Esophagus squamous epithelium (tissue), 5 donors: ENCODE data around the gene DENND4A. TPM values are rescaled to one million over a fixed set of nuclear protein-coding genes. Genes with fewer than 3 reads are reported as not detected.
A peak's percentile ranks its signal among the peaks of the same experiment; 100 is the strongest.

Experiments used
- DNase-seq: peaks from one replicate; lab custom pipeline; 2025; lab: John Stamatoyannopoulos, UW
- H3K27ac ChIP-seq, 4 donors: fragments of 200-600 bp; sonication (generic); one replicate each; pipeline ENCODE4 v1.5.1; 2016 to 2019; ENCODE audit warnings: mild to moderate bottlenecking in 1 of 4
- H3K27me3 ChIP-seq, 4 donors: fragments of 200-600 bp; sonication (generic); 1 replicate in 3 of 4; 2 replicates in 1 of 4; pipeline versions ENCODE4 v1.5.1 to v1.6.0; 2017 to 2021; ENCODE audit warnings: antibody characterized with exemption in 1 of 4
- H3K36me3 ChIP-seq, 3 donors: fragments of 200-600 bp; sonication (generic); one replicate each; pipeline ENCODE4 v1.5.1; 2016 to 2019
- H3K4me1 ChIP-seq, 3 donors: fragments of 200-600 bp; sonication (generic); one replicate each; pipeline ENCODE4 v1.5.1; 2017 to 2019
- H3K4me3 ChIP-seq, 4 donors: fragments of 200-600 bp; sonication (generic); 1 replicate in 3 of 4; 2 replicates in 1 of 4; pipeline ENCODE4 v1.5.1; 2016 to 2019; ENCODE audit warnings: mild to moderate bottlenecking in 2 of 4, moderate library complexity in 1 of 4
- H3K9me3 ChIP-seq, 3 donors: fragments of 200-600 bp; sonication (generic); one replicate each; pipeline ENCODE4 v1.5.1; 2016 to 2019
- POLR2A ChIP-seq, 4 donors: fragments of 450-650 bp; IDR thresholded peaks; one replicate each; pipeline ENCODE4 v1.6.1; 2017; ENCODE audit warnings: antibody characterized with exemption in 4 of 4, mild to moderate bottlenecking in 4 of 4, moderate library complexity in 3 of 4
- WGBS, 2 donors: methylation state at CpG; one replicate each; pipeline ENCODE4 v1.1.5; 2018; 5-methylcytosine and 5-hydroxymethylcytosine counted together
- intact Hi-C: fragments of 100-400 bp; cut with DNase I; formaldehyde crosslinking; loops from one replicate; pipeline ENCODE4 v1.15.0; 2022
- total RNA-seq, 4 donors: library from RNA; depleted of rRNA; stranded (reverse); fragments of >200 nt; gene quantifications; one replicate each; pipeline ENCODE4 v1.1.0, GENCODE V29; 2016
- TF ChIP-seq, protein P1 (sequence below), 6 experiments: fragments of 450-650 bp in 4 of 6; fragments of 200-600 bp in 2 of 6; sonication (generic) in 2 of 6; IDR thresholded peaks; one replicate each; pipeline ENCODE4 v1.5.1; 2016 to 2019; ENCODE audit warnings: antibody characterized with exemption in 6 of 6, mild to moderate bottlenecking in 4 of 6, moderate library complexity in 4 of 6
- donor health status: DM: yes; HTN: yes; CAD: no.

Gene DENND4A
- total RNA-seq, 4 donors from 2014 or later: 5.9 to 22.3 (median 10.9) TPM

DNA sequence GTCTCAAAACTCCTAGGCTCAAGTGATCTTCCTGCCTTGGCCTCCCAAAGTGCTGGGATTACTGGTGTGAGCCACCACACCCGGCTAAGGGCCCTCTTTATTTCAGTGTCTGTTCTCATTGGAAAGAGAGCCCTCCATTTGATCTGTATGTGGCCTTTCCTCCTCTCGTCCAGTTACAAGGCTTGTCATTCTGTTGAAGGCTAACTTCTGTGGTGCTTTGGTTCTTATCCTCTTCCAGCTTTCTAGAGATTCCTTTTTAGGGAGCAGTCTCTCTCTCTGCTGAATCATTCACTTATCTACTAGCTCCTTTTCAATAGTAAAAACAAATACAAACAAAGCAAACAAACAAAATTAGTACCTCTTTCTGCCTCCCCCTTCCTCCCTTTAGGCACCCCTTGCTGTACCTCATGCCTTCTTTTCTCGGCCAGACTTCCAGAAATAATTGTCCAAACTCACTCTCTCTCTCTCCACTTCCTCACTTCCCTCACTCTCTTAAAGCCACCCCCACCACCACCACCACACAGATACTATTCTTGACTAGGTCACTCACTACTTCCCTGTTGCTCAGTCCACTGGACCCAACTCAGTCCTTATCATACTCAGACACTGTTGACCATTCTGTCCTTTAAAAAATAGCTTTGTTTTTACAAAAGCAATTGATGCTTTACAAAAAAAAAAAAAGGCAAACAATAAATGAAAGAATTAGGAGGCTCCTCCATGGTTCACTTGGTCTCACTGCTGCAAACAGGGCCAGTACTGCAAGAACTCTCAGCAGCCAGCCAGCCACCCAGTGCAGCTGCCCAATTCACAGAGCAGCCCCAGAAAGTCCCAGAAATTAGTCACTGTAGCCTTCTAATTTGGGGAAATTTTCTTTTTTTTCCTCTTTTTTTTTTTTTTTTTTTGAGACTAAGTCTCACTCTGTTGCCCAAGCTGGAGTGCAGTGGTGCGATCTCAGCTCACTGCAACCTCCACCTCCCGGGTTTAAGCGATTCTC lies 45.5 kb upstream of the DENND4A start:
- H3K4me1 ChIP-seq: peaks cover 6 to 31% (median 16%) of the 10 kb centered on the region in 3 donors
- intact Hi-C loops: no loop called here
- no peak for TF ChIP-seq POLR2A (IDR thresholded peaks at IDR 0.05)
- TF ChIP-seq, protein P1, sequence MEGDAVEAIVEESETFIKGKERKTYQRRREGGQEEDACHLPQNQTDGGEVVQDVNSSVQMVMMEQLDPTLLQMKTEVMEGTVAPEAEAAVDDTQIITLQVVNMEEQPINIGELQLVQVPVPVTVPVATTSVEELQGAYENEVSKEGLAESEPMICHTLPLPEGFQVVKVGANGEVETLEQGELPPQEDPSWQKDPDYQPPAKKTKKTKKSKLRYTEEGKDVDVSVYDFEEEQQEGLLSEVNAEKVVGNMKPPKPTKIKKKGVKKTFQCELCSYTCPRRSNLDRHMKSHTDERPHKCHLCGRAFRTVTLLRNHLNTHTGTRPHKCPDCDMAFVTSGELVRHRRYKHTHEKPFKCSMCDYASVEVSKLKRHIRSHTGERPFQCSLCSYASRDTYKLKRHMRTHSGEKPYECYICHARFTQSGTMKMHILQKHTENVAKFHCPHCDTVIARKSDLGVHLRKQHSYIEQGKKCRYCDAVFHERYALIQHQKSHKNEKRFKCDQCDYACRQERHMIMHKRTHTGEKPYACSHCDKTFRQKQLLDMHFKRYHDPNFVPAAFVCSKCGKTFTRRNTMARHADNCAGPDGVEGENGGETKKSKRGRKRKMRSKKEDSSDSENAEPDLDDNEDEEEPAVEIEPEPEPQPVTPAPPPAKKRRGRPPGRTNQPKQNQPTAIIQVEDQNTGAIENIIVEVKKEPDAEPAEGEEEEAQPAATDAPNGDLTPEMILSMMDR (IDR thresholded peaks at IDR 0.05): no peak
- no peaks in the 10 kb centered on the region for H3K9me3 ChIP-seq
- no peak overlapping the region for H3K4me3 ChIP-seq
- DNase-seq: no peak
- H3K27me3 ChIP-seq: no peaks in the 10 kb centered on the region
- no peak overlapping the region for H3K27ac ChIP-seq
- 73 to 80% methylated on average over 4 to 6 of the region's 6 CpGs for WGBS, 2 donors
- H3K36me3 ChIP-seq: no peaks in the 10 kb centered on the region

DNA sequence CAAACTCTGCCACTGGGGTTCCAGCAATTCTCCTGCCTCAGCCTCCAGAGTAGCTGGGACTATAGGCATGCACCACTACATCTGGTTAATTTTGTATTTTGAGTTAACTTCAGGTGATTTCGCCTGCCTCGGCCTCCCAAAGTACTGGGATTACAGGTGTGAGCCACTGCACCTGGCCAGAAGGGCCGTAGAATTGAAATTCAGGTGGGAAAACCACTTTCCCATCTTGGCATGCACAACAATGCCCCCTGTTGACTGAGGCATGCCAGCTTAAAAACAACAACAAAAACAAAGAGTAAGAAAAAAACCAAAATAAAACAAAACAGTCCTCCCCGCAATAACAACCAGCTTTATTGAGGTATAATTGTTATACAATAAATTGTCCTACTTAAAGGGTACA lies 44.6 kb upstream of the DENND4A start:
- no peaks in the 10 kb centered on the region for H3K27me3 ChIP-seq
- no peaks in the 10 kb centered on the region for H3K36me3 ChIP-seq
- DNase-seq: no peak
- no peak for TF ChIP-seq POLR2A (IDR thresholded peaks at IDR 0.05)
- TF ChIP-seq, protein P1 (IDR thresholded peaks at IDR 0.05): peak in 2 of 6 experiments; percentile 12 to 13
- H3K9me3 ChIP-seq: no peaks in the 10 kb centered on the region
- no peak overlapping the region for H3K27ac ChIP-seq
- peaks cover 11 to 41% (median 16%) of the 10 kb centered on the region in 3 donors for H3K4me1 ChIP-seq
- no peak overlapping the region for H3K4me3 ChIP-seq
- WGBS, 2 donors: 88 to 89% methylated on average over 4 of the region's 4 CpGs
- intact Hi-C loops: no loop called here

DNA sequence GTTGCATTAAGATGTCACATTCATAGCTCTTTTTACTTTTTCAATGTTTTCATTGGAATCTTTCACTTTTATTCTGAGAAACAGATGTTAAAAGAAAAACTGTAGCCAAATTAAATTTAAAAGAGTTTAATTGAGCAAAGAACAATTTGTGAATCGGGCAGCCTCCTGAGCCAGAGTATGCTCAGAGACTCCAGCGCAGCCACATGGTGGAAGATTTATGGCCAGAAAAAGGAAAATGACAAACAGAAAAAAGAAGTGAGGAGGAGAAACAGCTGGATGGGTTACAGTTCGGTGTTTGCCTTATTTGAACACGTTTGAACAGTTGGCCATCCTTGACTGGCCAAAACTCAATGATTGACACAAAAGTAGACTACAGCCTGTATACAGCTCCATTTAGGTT lies 43.4 kb upstream of the DENND4A start:
- TF ChIP-seq, protein P1 (IDR thresholded peaks at IDR 0.05): no peak
- no peak for TF ChIP-seq POLR2A (IDR thresholded peaks at IDR 0.05)
- H3K9me3 ChIP-seq: no peaks in the 10 kb centered on the region
- H3K4me1 ChIP-seq: peaks cover 11 to 44% (median 16%) of the 10 kb centered on the region in 3 donors
- H3K36me3 ChIP-seq: no peaks in the 10 kb centered on the region
- peak overlapping the region in 1 of 4 donors; percentile 10 for H3K27ac ChIP-seq
- H3K27me3 ChIP-seq: no peaks in the 10 kb centered on the region
- H3K4me3 ChIP-seq: no peak overlapping the region
- no peak for DNase-seq
- 62 to 66% methylated on average over 4 of the region's 4 CpGs for WGBS, 2 donors
- intact Hi-C loops: no loop called here

DNA sequence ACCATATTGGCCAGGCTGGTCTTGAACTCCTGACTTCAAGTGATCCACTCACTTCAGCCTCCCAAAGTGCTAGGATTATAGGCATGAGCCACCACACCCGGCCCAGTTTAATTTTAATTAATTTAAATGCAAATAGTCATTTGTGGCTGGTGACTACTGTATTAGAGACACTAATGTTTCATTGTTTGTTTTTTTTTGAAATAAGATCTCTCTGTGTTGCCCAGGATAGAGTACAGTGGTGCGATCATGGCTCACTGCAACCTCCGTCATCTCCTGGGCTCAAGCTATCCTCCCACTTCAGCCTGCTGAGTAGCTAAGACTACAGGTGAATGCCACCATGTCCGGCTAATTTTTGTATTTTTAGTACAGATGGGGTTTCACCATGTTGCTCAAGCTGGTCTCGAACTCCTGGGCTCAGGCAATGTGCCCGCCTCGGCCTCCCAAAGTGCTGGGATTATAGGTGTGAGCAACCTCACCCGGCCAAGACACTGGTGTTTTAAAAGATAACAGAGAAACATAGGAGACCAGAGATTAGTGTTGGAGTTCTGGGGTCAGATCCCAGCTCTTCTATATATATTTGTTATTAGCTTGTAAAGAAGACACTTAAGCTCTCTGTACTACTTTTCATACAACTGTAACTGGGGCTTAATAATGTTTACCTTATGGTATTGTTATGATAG lies 42.6 kb upstream of the DENND4A start:
- TF ChIP-seq, protein P1 (IDR thresholded peaks at IDR 0.05): no peak
- TF ChIP-seq POLR2A (IDR thresholded peaks at IDR 0.05): no peak
- Histone ChIP-seq H3K27ac (peak overlapping the region in 1 of 4 donors; percentile 83), H3K4me3 (no peak overlapping the region), H3K36me3 (no peaks in the 10 kb centered on the region), H3K4me1 (peaks cover 11 to 44% (median 16%) of the 10 kb centered on the region in 3 donors), H3K27me3 (no peaks in the 10 kb centered on the region), H3K9me3 (no peaks in the 10 kb centered on the region)
- no peak for DNase-seq
- WGBS, 2 donors: 86 to 88% methylated on average over 5 to 8 of the region's 8 CpGs
- intact Hi-C loops: no loop called here
